H9 (cell line): ENCODE results near the gene DLST. TPM values are rescaled to one million over a fixed set of nuclear protein-coding genes. Genes with fewer than 3 reads are reported as not detected.

Experiments
- DNase-seq: peaks from one replicate; pipeline ENCODE4 v3.0.0-alpha.2; 2017
- H2AFZ ChIP-seq: one replicate; pipeline ENCODE4 v1.6.1; 2013; ENCODE audit warnings: mild to moderate bottlenecking, low read length, control low read depth, moderate library complexity
- H2AK5ac ChIP-seq: 2 replicates; pipeline ENCODE4 v1.6.1; 2013; ENCODE audit warnings: low read length, control low read depth, mixed read lengths; ENCODE audit not compliant: insufficient read length
- H2BK120ac ChIP-seq: one replicate; pipeline ENCODE4 v1.6.1; 2013; ENCODE audit warnings: low read depth, mild to moderate bottlenecking, low read length, control low read depth, inconsistent platforms; ENCODE audit not compliant: poor library complexity, severe bottlenecking
- H2BK12ac ChIP-seq: 2 replicates; pipeline ENCODE4 v1.6.1; 2013; ENCODE audit warnings: low read length, control low read depth, mixed read lengths, low read depth; ENCODE audit not compliant: insufficient read length
- H2BK15ac ChIP-seq: 2 replicates; pipeline ENCODE4 v1.6.1; 2013; ENCODE audit warnings: low read depth, low read length, control low read depth
- H2BK20ac ChIP-seq: one replicate; pipeline ENCODE4 v1.6.1; 2013; ENCODE audit warnings: low read depth, mild to moderate bottlenecking, low read length, control low read depth, inconsistent platforms; ENCODE audit not compliant: poor library complexity, severe bottlenecking
- H2BK5ac ChIP-seq: 2 replicates; pipeline ENCODE4 v1.6.1; 2013; ENCODE audit warnings: low read length, control low read depth, mixed read lengths; ENCODE audit not compliant: insufficient read length
- H3K14ac ChIP-seq: 2 replicates; pipeline ENCODE4 v1.6.1; 2013; ENCODE audit warnings: low read length, control low read depth; ENCODE audit not compliant: insufficient read depth
- H3K18ac ChIP-seq: 2 replicates; pipeline ENCODE4 v1.6.1; 2013; ENCODE audit warnings: low read depth, mild to moderate bottlenecking, mixed read lengths, low read length, control low read depth; ENCODE audit not compliant: insufficient read length
- H3K23ac ChIP-seq: 2 replicates; pipeline ENCODE4 v1.6.1; 2013; ENCODE audit warnings: low read length, control low read depth, mixed read lengths, low read depth; ENCODE audit not compliant: insufficient read length
- H3K23me2 ChIP-seq: 2 replicates; pipeline ENCODE4 v1.6.1; 2013; ENCODE audit warnings: low read depth, mild to moderate bottlenecking, mixed read lengths, low read length, control low read depth; ENCODE audit not compliant: insufficient read length, poor library complexity, severe bottlenecking
- H3K27ac ChIP-seq: 2 replicates; pipeline ENCODE4 v1.5.1; 2013; ENCODE audit warnings: low read length, control low read depth, mixed read lengths, low read depth; ENCODE audit not compliant: insufficient read length
- H3K27me3 ChIP-seq: 2 replicates; pipeline ENCODE4 v1.6.1; 2013; ENCODE audit warnings: low read length, control low read depth, inconsistent platforms; ENCODE audit not compliant: insufficient read depth
- H3K4ac ChIP-seq: 2 replicates; pipeline ENCODE4 v1.6.1; 2013; ENCODE audit warnings: low read depth, mild to moderate bottlenecking, control low read depth, inconsistent platforms, low read length, moderate library complexity
- H3K4me1 ChIP-seq: 2 replicates; pipeline ENCODE4 v1.6.1; 2013; ENCODE audit warnings: low read length, control low read depth, inconsistent platforms; ENCODE audit not compliant: insufficient read depth
- H3K4me2 ChIP-seq: 2 replicates; pipeline ENCODE4 v1.6.1; 2013; ENCODE audit warnings: low read length, control low read depth, mixed read lengths; ENCODE audit not compliant: insufficient read length, insufficient read depth
- H3K56ac ChIP-seq: 2 replicates; pipeline ENCODE4 v1.6.1; 2013; ENCODE audit warnings: low read depth, mild to moderate bottlenecking, mixed read lengths, low read length, control low read depth; ENCODE audit not compliant: insufficient read length
- H3K79me1 ChIP-seq: 2 replicates; pipeline ENCODE4 v1.6.1; 2013; ENCODE audit warnings: low read depth, mild to moderate bottlenecking, moderate library complexity, low read length, control low read depth, inconsistent platforms; ENCODE audit not compliant: insufficient read depth, poor library complexity, severe bottlenecking
- H3K79me2 ChIP-seq: 2 replicates; pipeline ENCODE4 v1.6.1; 2013; ENCODE audit warnings: low read length, control low read depth, inconsistent platforms; ENCODE audit not compliant: insufficient read depth
- H3K9ac ChIP-seq: 2 replicates; pipeline ENCODE4 v1.6.1; 2013; ENCODE audit warnings: low read length, control low read depth, mixed read lengths; ENCODE audit not compliant: insufficient read length; ENCODE audit errors: extremely low read depth
- H3K9me3 ChIP-seq: one replicate; pipeline ENCODE4 v1.6.1; 2013; ENCODE audit warnings: low read depth, low read length, inconsistent platforms; ENCODE audit not compliant: control insufficient read depth
- H3T11ph ChIP-seq: one replicate; pipeline ENCODE4 v1.6.1; 2013; ENCODE audit warnings: mild to moderate bottlenecking, low read length, control low read depth, inconsistent platforms
- H4K20me1 ChIP-seq: one replicate; pipeline ENCODE4 v1.6.1; 2013; ENCODE audit not compliant: control insufficient read depth, insufficient read length, insufficient read depth
- H4K5ac ChIP-seq: 2 replicates; pipeline ENCODE4 v1.6.1; 2013; ENCODE audit warnings: low read depth, mild to moderate bottlenecking, mixed read lengths, low read length, control low read depth; ENCODE audit not compliant: insufficient read length
- H4K8ac ChIP-seq: replicated peaks from 2 replicates; pipeline ENCODE4 v1.6.1; 2013; ENCODE audit warnings: low read length, control low read depth, mixed read lengths, low read depth; ENCODE audit not compliant: insufficient read length
- H4K91ac ChIP-seq: 2 replicates; pipeline ENCODE4 v1.6.1; 2013; ENCODE audit warnings: low read depth, mild to moderate bottlenecking, moderate library complexity, mixed read lengths, low read length, control low read depth; ENCODE audit not compliant: insufficient read length
- H3K27ac Mint-ChIP-seq, 3 experiments: 2 replicates in 2 of 3; 3 replicates in 1 of 3; pipeline ENCODE4 v1.8.0; 2020 to 2021; ENCODE audit warnings: mixed read lengths in 3 of 3, mild to moderate bottlenecking in 1 of 3, moderate library complexity in 1 of 3
- H3K27me3 Mint-ChIP-seq: 2 replicates; pipeline ENCODE4 v1.8.0; 2021; ENCODE audit warnings: low read depth, mild to moderate bottlenecking, moderate library complexity, mixed read lengths
- H3K36me3 Mint-ChIP-seq, 3 experiments: 2 replicates in 2 of 3; 3 replicates in 1 of 3; pipeline ENCODE4 v1.8.0; 2020 to 2021; ENCODE audit warnings: low read depth in 3 of 3, mixed read lengths in 3 of 3; ENCODE audit not compliant: insufficient read depth in 1 of 3
- H3K4me1 Mint-ChIP-seq, 2 experiments: 2 replicates each; pipeline ENCODE4 v1.8.0; 2020; ENCODE audit warnings: mixed read lengths in 2 of 2
- H3K4me3 Mint-ChIP-seq, 2 experiments: 2 replicates in 1 of 2; 3 replicates in 1 of 2; pipeline ENCODE4 v1.8.0; 2020 to 2021; ENCODE audit warnings: mild to moderate bottlenecking in 2 of 2, mixed read lengths in 2 of 2, moderate library complexity in 1 of 2
- H3K9me3 Mint-ChIP-seq, 2 experiments: 2 replicates in 1 of 2; 3 replicates in 1 of 2; pipeline ENCODE4 v1.8.0; 2020; ENCODE audit warnings: mild to moderate bottlenecking in 2 of 2, mixed read lengths in 2 of 2, moderate library complexity in 1 of 2
- WGBS: extraction: QIAGEN DNeasy Blood & Tissue Kit; methylation state at CpG from one replicate; pipeline ENCODE4 v1.1.7; 2013; ENCODE audit warnings: missing lambda C conversion rate, low lambda C conversion rate, mixed read lengths; ENCODE audit not compliant: insufficient read length; ENCODE audit errors: extremely low coverage; 5-methylcytosine and 5-hydroxymethylcytosine counted together
- total RNA-seq: library from RNA; stranded (reverse); gene quantifications from 2 replicates; pipeline ENCODE4 v1.2.1, GENCODE V29; 2021
- TF ChIP-seq, protein P1 (sequence below): fragments of 200-600 bp; sonication (generic); conservative IDR thresholded peaks from 3 replicates; pipeline ENCODE4 v1.8.0; 2021; ENCODE audit warnings: antibody characterized with exemption, mild to moderate bottlenecking

The DLST gene
- total RNA-seq, 1 experiment from 2014 or later: 116 TPM

DNA sequence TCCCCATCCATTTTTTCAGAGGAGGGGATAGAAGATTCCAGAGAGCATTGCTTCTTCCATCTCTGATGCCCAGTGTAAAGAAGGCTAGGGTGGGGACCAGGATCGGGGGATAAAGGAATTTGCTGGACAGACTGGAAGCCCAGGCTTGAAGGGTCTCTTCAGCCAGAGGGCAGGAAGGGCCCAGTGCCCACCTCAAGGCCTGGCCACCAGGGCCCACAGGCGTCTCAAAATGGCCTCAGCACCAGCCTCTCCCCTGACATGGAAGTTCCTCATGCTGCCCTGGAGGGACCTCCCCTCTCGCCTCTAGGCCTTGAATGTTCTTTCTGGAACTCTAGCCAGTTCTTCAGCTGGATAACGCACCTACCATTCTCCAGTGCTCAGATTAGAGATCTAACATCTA, 38.6 kb downstream of the DLST start:
- H2BK120ac ChIP-seq: no peak overlapping the region
- no peak overlapping the region for H2BK12ac ChIP-seq
- H3K27me3 Mint-ChIP-seq: peaks cover 6% of the 10 kb centered on the region
- H3K27ac ChIP-seq: no peak overlapping the region
- H3K9ac ChIP-seq: no peak overlapping the region
- TF ChIP-seq, protein P1, sequence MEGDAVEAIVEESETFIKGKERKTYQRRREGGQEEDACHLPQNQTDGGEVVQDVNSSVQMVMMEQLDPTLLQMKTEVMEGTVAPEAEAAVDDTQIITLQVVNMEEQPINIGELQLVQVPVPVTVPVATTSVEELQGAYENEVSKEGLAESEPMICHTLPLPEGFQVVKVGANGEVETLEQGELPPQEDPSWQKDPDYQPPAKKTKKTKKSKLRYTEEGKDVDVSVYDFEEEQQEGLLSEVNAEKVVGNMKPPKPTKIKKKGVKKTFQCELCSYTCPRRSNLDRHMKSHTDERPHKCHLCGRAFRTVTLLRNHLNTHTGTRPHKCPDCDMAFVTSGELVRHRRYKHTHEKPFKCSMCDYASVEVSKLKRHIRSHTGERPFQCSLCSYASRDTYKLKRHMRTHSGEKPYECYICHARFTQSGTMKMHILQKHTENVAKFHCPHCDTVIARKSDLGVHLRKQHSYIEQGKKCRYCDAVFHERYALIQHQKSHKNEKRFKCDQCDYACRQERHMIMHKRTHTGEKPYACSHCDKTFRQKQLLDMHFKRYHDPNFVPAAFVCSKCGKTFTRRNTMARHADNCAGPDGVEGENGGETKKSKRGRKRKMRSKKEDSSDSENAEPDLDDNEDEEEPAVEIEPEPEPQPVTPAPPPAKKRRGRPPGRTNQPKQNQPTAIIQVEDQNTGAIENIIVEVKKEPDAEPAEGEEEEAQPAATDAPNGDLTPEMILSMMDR: no peak
- H3K4me3 Mint-ChIP-seq: no peak overlapping the region
- no peaks in the 10 kb centered on the region for H4K20me1 ChIP-seq
- H3K27ac Mint-ChIP-seq: no peak overlapping the region
- peaks cover 4% of the 10 kb centered on the region for H3K23me2 ChIP-seq
- H3K14ac ChIP-seq: no peak overlapping the region
- no peaks in the 10 kb centered on the region for H3K9me3 Mint-ChIP-seq
- no peaks in the 10 kb centered on the region for H3K27me3 ChIP-seq
- DNase-seq: no peak
- H3T11ph ChIP-seq: no peak overlapping the region
- no peaks in the 10 kb centered on the region; the same call in 1 of the 2 replicates for H3K4me1 ChIP-seq
- H2AK5ac ChIP-seq: no peak overlapping the region
- H4K91ac ChIP-seq: no peak overlapping the region
- no peaks in the 10 kb centered on the region for H3K79me1 ChIP-seq
- H2BK20ac ChIP-seq: no peak overlapping the region
- no peak overlapping the region for H3K23ac ChIP-seq
- no peak overlapping the region for H2AFZ ChIP-seq
- no peak overlapping the region for H2BK15ac ChIP-seq
- no CpG with 5 or more reads among the region's 4 CpGs for WGBS
- H3K79me2 ChIP-seq: no peaks in the 10 kb centered on the region
- peaks cover 0 to 6% (median 0%) of the 10 kb centered on the region in 3 experiments; a peak in 2 of 7 replicates for H3K36me3 Mint-ChIP-seq
- no peaks in the 10 kb centered on the region for H3K9me3 ChIP-seq
- no peak overlapping the region for H4K5ac ChIP-seq
- H3K18ac ChIP-seq: no peak overlapping the region
- H4K8ac ChIP-seq: no peak overlapping the region
- no peak overlapping the region for H3K4ac ChIP-seq
- H3K4me2 ChIP-seq: no peak overlapping the region
- H3K56ac ChIP-seq: no peak overlapping the region
- no peak overlapping the region for H2BK5ac ChIP-seq
- H3K4me1 Mint-ChIP-seq: peaks cover 6 to 7% of the 10 kb centered on the region in 2 experiments; a peak in 3 of 4 replicates
